Measurements from ENCODE around the gene PDE1C. TPM values are rescaled to one million over a fixed set of nuclear protein-coding genes. Genes with fewer than 3 reads are reported as not detected.

Gene PDE1C
- total and polyA plus RNA-seq, 4 experiments from 2014 or later, result not detected

- DNase-seq, result no peak
- H3K9me3 Mint-ChIP-seq, result peaks cover 0 to 10% (median under 1%) of the 10 kb centered on the region in 8 donors
- Histone ChIP-seq H3K4me3 (ENCODE audit: low read length in 2 of 2) (no peak overlapping the region), H3K4me1 (ENCODE audit: insufficient read depth, low read length) (no peaks in the 10 kb centered on the region), H3K27ac (ENCODE audit: low read depth, low read length) (no peak overlapping the region), H3K9me3 (ENCODE audit: control insufficient read depth in 1 of 2, low read length in 2 of 2) (no peaks in the 10 kb centered on the region), H3K36me3 (ENCODE audit: insufficient read depth, low read length) (no peaks in the 10 kb centered on the region), H3K27me3 (ENCODE audit: insufficient read depth, low read length) (no peaks in the 10 kb centered on the region)
- no peaks in the 10 kb centered on the region for H3K27me3 Mint-ChIP-seq
- ChIA-PET CTCF (ENCODE audit: partially characterized antibody) (no interaction called here), POLR2A (ENCODE audit: partially characterized antibody) (no interaction called here)
- no peak overlapping the region for H3K4me3 Mint-ChIP-seq
- intact Hi-C loops (cut with micrococcal nuclease), result no loop called here
- no peak overlapping the region for H3K27ac Mint-ChIP-seq
- H3K4me1 Mint-ChIP-seq, result no peaks in the 10 kb centered on the region
- H3K36me3 Mint-ChIP-seq, result no peaks in the 10 kb centered on the region
Observed at GRCh38 chr7:32042900-32043299, 27.3 kb downstream of the PDE1C start.

GRCh38 chr7:32039000-32039756 lies 31.0 kb downstream of the PDE1C start:
- H3K4me1 ChIP-seq (ENCODE audit: insufficient read depth, low read length), result no peaks in the 10 kb centered on the region
- ChIA-PET CTCF (ENCODE audit: partially characterized antibody) (no interaction called here), POLR2A (ENCODE audit: partially characterized antibody) (no interaction called here)
- intact Hi-C loops (cut with micrococcal nuclease), result no loop called here
- Mint-ChIP-seq H3K9me3 (peaks cover 0 to 10% (median 4%) of the 10 kb centered on the region in 8 donors), H3K4me3 (no peak overlapping the region), H3K27me3 (no peaks in the 10 kb centered on the region), H3K27ac (no peak overlapping the region), H3K36me3 (no peaks in the 10 kb centered on the region), H3K4me1 (no peaks in the 10 kb centered on the region)
- no peaks in the 10 kb centered on the region for H3K27me3 ChIP-seq (ENCODE audit: insufficient read depth, low read length)
- H3K27ac ChIP-seq (ENCODE audit: low read depth, low read length), result no peak overlapping the region
- H3K36me3 ChIP-seq (ENCODE audit: insufficient read depth, low read length), result no peaks in the 10 kb centered on the region
- no peak overlapping the region for H3K4me3 ChIP-seq (ENCODE audit: low read length in 2 of 2)
- DNase-seq, result no peak
- no peaks in the 10 kb centered on the region for H3K9me3 ChIP-seq (ENCODE audit: control insufficient read depth in 1 of 2, low read length in 2 of 2)

GRCh38 chr7:32037650-32038198 lies 32.5 kb downstream of the PDE1C start:
- intact Hi-C loops (cut with micrococcal nuclease), result no loop called here
- CTCF ChIA-PET (ENCODE audit: partially characterized antibody), result no interaction called here

GRCh38 chr7:32036557-32036956 lies 33.6 kb downstream of the PDE1C start:
- no peak overlapping the region for H3K4me3 ChIP-seq (ENCODE audit: low read length in 2 of 2)
- POLR2A ChIA-PET (ENCODE audit: partially characterized antibody), result no interaction called here
- H3K4me1 ChIP-seq (ENCODE audit: insufficient read depth, low read length), result no peaks in the 10 kb centered on the region
- H3K27ac Mint-ChIP-seq, result no peak overlapping the region
- H3K36me3 Mint-ChIP-seq, result no peaks in the 10 kb centered on the region
- no peaks in the 10 kb centered on the region for H3K27me3 ChIP-seq (ENCODE audit: insufficient read depth, low read length)
- H3K9me3 ChIP-seq (ENCODE audit: control insufficient read depth in 1 of 2, low read length in 2 of 2), result no peaks in the 10 kb centered on the region
- CTCF ChIA-PET (ENCODE audit: partially characterized antibody), result no interaction called here
- H3K36me3 ChIP-seq (ENCODE audit: insufficient read depth, low read length), result no peaks in the 10 kb centered on the region
- no peak overlapping the region for H3K27ac ChIP-seq (ENCODE audit: low read depth, low read length)
- DNase-seq, result no peak
- no peaks in the 10 kb centered on the region for H3K4me1 Mint-ChIP-seq
- intact Hi-C loops (cut with micrococcal nuclease), result no loop called here
- H3K27me3 Mint-ChIP-seq, result no peaks in the 10 kb centered on the region
- H3K4me3 Mint-ChIP-seq, result no peak overlapping the region
- H3K9me3 Mint-ChIP-seq, result peaks cover 0 to 10% (median 4%) of the 10 kb centered on the region in 8 donors

More at GRCh38 chr7:32037650-32038198, 32.5 kb downstream of the PDE1C start:
- H3K27ac Mint-ChIP-seq, result no peak overlapping the region
- H3K9me3 Mint-ChIP-seq, result peaks cover 0 to 10% (median 3%) of the 10 kb centered on the region in 8 donors
- no peaks in the 10 kb centered on the region for H3K4me1 Mint-ChIP-seq
- H3K27me3 Mint-ChIP-seq, result no peaks in the 10 kb centered on the region
- Histone ChIP-seq H3K4me3 (ENCODE audit: low read length in 2 of 2) (no peak overlapping the region), H3K27me3 (ENCODE audit: insufficient read depth, low read length) (no peaks in the 10 kb centered on the region), H3K27ac (ENCODE audit: low read depth, low read length) (no peak overlapping the region), H3K4me1 (ENCODE audit: insufficient read depth, low read length) (no peaks in the 10 kb centered on the region), H3K9me3 (ENCODE audit: control insufficient read depth in 1 of 2, low read length in 2 of 2) (no peaks in the 10 kb centered on the region), H3K36me3 (ENCODE audit: insufficient read depth, low read length) (no peaks in the 10 kb centered on the region)
- DNase-seq, result no peak
- no peak overlapping the region for H3K4me3 Mint-ChIP-seq
- POLR2A ChIA-PET (ENCODE audit: partially characterized antibody), result no interaction called here
- H3K36me3 Mint-ChIP-seq, result no peaks in the 10 kb centered on the region

GRCh38 chr7:32034052-32034451 lies 36.2 kb downstream of the PDE1C start:
- no peaks in the 10 kb centered on the region for H3K4me1 Mint-ChIP-seq
- Histone ChIP-seq H3K4me1 (ENCODE audit: insufficient read depth, low read length) (no peaks in the 10 kb centered on the region), H3K27ac (ENCODE audit: low read depth, low read length) (no peak overlapping the region), H3K4me3 (ENCODE audit: low read length in 2 of 2) (no peak overlapping the region), H3K36me3 (ENCODE audit: insufficient read depth, low read length) (no peaks in the 10 kb centered on the region), H3K27me3 (ENCODE audit: insufficient read depth, low read length) (no peaks in the 10 kb centered on the region), H3K9me3 (ENCODE audit: control insufficient read depth in 1 of 2, low read length in 2 of 2) (no peaks in the 10 kb centered on the region)
- H3K27ac Mint-ChIP-seq, result no peak overlapping the region
- no peaks in the 10 kb centered on the region for H3K27me3 Mint-ChIP-seq
- H3K9me3 Mint-ChIP-seq, result peaks cover 0 to 8% (median 3%) of the 10 kb centered on the region in 8 donors
- H3K36me3 Mint-ChIP-seq, result no peaks in the 10 kb centered on the region
- CTCF ChIA-PET (ENCODE audit: partially characterized antibody), result no interaction called here
- intact Hi-C loops (cut with micrococcal nuclease), result no loop called here
- POLR2A ChIA-PET (ENCODE audit: partially characterized antibody), result no interaction called here
- no peak for DNase-seq
- no peak overlapping the region for H3K4me3 Mint-ChIP-seq

- Mint-ChIP-seq H3K9me3 (peaks cover 2 to 8% (median 3%) of the 10 kb centered on the region in 8 donors), H3K27me3 (no peaks in the 10 kb centered on the region), H3K36me3 (no peaks in the 10 kb centered on the region), H3K4me1 (no peaks in the 10 kb centered on the region), H3K27ac (no peak overlapping the region), H3K4me3 (no peak overlapping the region)
- Histone ChIP-seq H3K9me3 (ENCODE audit: control insufficient read depth in 1 of 2, low read length in 2 of 2) (no peaks in the 10 kb centered on the region), H3K36me3 (ENCODE audit: insufficient read depth, low read length) (no peaks in the 10 kb centered on the region), H3K4me3 (ENCODE audit: low read length in 2 of 2) (no peak overlapping the region), H3K4me1 (ENCODE audit: insufficient read depth, low read length) (no peaks in the 10 kb centered on the region), H3K27me3 (ENCODE audit: insufficient read depth, low read length) (no peaks in the 10 kb centered on the region), H3K27ac (ENCODE audit: low read depth, low read length) (no peak overlapping the region)
- CTCF ChIA-PET (ENCODE audit: partially characterized antibody), result no interaction called here
- no peak for DNase-seq
- intact Hi-C loops (cut with micrococcal nuclease), result no loop called here
- POLR2A ChIA-PET (ENCODE audit: partially characterized antibody), result no interaction called here
Observed at GRCh38 chr7:32033006-32033405, 37.2 kb downstream of the PDE1C start.

GRCh38 chr7:32032211-32032610 lies 38.0 kb downstream of the PDE1C start:
- Mint-ChIP-seq H3K9me3 (peaks cover 2 to 8% (median 5%) of the 10 kb centered on the region in 8 donors), H3K27ac (no peak overlapping the region), H3K4me3 (no peak overlapping the region), H3K27me3 (no peaks in the 10 kb centered on the region), H3K4me1 (no peaks in the 10 kb centered on the region), H3K36me3 (no peaks in the 10 kb centered on the region)
- H3K4me1 ChIP-seq (ENCODE audit: insufficient read depth, low read length), result no peaks in the 10 kb centered on the region
- no peak overlapping the region for H3K4me3 ChIP-seq (ENCODE audit: low read length in 2 of 2)
- no peak overlapping the region for H3K27ac ChIP-seq (ENCODE audit: low read depth, low read length)
- no peaks in the 10 kb centered on the region for H3K27me3 ChIP-seq (ENCODE audit: insufficient read depth, low read length)
- H3K36me3 ChIP-seq (ENCODE audit: insufficient read depth, low read length), result no peaks in the 10 kb centered on the region
- CTCF ChIA-PET (ENCODE audit: partially characterized antibody), result no interaction called here
- no peaks in the 10 kb centered on the region for H3K9me3 ChIP-seq (ENCODE audit: control insufficient read depth in 1 of 2, low read length in 2 of 2)
- no peak for DNase-seq
- intact Hi-C loops (cut with micrococcal nuclease), result no loop called here
- POLR2A ChIA-PET (ENCODE audit: partially characterized antibody), result no interaction called here
